Fibroblast of skin of scalp (primary cell): Measurements from ENCODE around the gene KIF1A.
"Not testable (repeated sequence)": the region's sequence is repeated elsewhere in the genome, so short reads cannot be mapped to it uniquely, and the experiment has no call there.

ENCODE experiments used
- DNase-seq: peaks from one replicate; pipeline ENCODE4 v3.0.0-alpha.2; 2013

KIF1A gene

DNA sequence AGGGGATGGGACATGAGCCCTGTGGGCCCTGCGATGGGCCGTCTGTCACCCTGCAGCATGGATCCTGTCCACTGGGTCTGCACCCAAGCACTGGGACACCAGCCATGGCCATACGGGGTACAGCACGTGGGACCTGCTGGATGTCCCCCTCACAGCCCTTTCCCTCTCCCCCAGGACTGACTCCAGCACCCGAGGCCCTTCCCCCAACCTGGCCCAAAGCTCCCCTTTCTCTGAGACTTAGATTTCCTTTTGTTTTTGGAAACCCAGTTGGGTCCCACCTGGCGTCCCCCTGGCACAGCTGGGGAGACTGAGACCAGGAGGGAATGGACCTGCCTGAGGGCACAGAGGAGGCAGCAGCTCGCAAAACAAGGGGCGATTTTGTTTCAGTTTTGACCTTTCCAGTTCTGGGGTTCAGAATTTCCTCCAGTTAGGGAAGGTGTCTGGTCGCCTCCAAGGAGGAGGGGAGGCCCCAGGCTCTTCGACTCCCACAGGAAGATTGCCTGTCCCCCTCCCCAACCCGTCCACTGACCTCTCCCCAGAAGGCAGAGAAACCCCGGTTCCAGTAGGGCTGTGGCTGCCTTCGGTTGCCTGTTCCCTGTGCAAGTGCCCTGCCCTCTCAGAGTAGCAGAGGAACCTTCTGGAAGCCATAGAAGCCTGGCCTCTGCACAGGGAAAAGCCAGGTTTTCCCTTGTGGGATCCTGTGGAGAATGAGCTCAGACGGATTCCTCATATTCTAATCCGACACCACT, 135.9 kb downstream of the KIF1A start:
- DNase-seq, result not testable (repeated sequence)

DNA sequence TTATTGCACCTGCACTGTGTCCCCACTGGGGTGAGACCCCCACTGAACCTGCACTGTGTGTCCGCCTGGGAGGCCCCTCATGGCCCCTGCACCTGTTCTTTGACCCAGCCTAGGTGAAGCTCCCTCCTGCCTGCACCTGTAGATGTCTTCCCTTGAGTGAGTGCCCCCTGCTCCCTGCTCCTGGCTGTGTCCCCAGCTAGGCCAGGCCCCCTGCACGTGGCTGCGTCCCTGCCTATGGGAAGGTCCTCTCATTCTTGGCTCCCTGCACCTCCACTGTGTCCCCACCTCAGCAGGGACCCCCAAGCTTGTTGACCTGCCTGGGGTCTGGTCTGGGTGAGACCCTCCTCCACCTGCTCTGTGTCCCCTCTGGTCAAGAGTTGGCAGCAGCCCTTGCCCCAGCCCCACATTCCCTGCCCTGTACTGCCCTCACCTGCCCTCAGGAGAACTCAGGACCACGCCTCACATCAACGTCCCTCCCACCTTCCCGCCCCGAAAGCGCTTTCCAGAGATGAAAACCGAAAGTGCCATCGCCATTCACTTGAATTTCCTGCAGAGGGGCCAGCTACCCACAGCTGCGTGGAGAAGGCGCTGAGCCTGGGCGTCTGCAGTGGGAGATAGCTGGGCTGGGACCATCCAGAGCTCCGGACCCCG, 136.6 kb downstream of the KIF1A start:
- DNase-seq, result not testable (repeated sequence)

DNA sequence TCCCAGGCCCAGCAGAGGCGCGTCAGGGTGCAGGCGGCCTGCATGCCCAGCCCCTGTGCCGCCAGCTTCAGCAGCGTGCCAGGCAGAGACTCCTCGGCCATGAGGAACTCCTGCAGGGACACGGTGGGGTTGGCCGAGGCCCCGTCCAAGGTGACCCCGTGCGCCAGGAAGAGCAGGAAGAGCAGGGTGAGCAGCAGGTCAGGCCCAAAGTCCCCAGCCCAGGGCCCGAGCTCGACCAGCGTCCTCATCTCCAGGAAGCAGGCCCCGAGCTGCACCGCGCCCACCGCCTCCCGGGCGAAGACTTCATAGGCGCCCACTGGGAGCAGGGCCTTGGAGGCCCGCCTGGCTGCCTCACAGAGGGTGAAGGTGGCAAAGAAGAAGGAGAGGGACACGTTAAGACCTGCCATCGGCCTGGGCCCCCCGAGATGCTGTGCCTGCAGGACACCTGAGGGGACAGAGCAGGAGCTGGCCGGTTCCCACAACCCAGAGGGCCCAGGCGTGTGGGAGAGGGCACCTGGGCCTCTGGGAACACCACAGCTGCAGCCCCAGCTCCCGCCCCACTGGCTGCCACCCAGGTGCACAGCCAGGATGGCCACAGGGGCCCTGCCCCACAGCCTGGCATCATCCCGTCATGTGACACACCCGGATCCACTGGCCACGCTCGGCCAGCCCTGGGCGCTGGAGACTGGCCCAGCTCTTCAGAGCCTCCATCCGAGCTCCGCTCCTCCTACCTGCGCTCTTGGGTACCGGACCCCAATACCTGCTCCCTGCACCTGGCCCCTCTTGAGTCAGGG, 137.4 kb downstream of the KIF1A start, which contains the start of gene AQP12B:
AQP12B (minus strand) TSS at position 455 of the 794 bp plus-strand sequence; CDS start at position 407, 48 bp downstream.
- DNase-seq, result not testable (repeated sequence)

DNA sequence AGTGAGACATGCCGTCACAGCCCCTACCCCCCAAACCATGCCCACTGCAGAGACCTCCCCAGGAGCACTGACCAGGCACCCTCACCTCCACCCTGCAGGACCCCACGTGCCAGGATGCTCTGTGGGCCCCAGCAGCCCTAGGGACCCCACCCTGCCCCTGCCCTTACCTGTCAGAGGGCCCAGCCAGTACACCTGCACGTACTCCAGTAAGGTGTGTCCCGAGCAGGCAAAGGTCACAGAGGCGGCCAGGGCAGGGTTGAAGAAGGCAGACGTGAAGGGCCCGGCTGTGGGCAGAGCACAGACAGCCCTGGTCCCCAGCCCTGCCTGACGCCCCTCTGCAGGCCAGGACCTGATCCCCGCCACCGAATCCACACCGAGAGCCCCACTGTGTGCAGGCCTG, 139.8 kb downstream of the KIF1A start:
- DNase-seq, result not testable (repeated sequence)

DNA sequence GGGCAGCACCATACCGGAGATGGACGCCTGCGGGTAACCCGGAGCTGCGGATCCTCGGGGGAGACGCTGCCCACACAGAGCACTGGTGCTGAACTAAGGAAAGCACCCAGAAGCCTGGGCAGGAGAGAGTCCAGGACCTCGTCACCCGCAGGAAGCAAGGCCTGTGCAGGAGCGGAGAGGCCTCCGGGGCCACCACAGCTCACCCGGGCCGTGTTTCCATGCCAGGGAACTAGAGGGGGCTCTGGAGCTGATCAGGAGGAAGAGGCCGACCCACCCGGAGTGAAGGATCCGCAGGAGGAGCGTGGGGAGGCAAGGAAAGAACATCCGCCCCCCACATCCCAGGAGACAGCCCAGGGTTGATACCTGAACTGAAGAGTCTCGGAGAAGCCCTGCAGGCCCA, 141.1 kb downstream of the KIF1A start:
- not testable (repeated sequence) for DNase-seq

DNA sequence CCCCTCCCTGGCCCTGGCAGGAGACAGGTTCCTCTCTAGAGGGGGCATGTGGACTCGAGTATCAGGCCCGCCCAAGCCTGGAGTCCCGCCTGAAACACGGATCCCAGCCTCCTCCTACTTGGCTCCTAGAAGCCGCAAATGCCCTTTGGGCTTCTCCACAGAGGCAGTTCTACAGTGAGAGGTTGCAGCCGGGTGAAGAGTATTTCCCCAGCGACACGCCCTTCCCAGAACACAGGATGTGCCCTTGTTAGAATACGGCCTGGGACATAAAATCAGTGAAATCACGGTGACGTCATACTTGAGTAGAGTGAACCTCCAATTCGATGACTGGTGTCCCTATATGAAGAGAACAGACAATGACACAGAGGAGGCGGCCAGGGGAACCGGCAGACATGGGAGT, 142.0 kb downstream of the KIF1A start:
- not testable (repeated sequence) for DNase-seq

DNA sequence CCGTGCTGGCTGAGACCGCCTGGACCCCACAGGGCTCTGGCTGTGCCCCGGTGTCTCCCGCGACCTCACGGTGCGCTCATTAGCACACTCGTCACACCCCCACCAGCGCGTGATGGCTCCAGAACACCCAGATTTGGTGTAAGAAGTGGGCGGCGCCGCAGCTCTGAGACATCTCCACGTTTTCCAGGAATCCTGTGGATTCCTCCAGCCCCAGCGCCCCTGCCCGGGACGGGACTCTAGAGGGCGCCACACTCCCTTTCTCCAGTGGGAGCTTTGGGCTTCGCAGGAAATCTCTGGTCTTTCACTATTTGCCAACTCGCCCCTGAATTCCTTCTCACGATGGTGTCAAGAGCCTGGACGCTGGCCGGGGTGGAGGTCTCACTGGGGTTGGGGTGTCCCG, 144.7 kb downstream of the KIF1A start:
- DNase-seq, result not testable (repeated sequence)

DNA sequence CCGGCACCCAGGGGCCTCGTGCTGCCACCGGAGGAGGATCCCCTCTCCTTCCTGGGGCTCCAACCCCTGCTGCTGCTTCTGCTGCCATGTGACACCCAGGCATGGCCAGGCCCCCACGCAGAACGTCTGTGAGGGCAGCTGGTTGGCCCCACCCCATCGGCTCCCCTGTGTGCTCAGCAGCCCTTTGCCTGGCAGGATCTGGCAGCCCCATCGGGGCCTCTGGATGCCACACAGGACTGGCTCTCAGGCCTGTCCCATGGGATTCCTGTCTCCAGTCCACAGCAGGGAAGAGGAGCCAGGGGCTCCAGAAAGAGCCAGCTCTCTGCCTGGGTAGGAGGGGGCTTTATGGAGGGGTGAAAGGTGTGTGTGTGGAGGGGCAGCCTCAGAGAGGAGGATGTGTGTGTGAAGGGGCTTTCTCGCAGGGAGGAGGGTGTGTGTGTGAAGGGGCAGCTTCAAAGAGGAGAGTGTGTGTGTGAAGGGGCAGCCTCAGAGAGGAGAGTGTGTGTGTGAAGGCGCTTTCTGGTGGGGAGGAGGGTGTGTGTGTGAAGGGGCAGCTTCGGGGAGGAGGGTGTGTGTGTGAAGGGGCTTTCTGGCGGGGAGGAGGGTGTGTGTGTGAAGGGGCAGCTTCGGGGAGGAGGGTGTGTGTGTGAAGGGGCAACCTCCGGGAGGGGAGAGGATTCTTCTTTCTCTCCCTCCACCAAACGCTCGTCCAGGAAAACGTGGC, 145.4 kb downstream of the KIF1A start:
- not testable (repeated sequence) for DNase-seq

DNA sequence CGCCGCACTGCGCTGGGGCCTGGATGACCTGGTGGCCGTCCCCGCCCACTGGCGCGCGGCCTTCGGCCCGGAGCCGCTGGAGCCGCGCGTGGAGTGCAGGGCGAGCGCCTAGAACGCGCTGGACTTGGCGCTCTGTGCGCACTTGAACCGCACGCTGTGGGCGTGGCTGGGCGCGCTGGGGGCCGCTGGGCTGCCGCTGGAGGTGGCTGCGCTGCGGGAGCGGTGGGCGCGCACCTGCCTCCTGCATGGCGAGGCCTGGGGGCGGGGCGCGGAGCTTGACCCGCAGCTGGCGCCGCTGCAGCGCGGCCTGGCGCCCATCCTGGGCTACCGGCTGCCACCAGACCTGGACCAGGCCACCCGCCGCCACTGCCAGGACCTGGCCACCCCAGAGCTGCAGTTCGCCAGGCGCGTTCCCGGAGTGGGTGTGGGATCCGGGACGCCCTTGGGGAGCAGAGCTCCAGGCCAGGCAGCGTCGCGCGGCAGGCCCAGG, 147.3 kb downstream of the KIF1A start:
- no peak for DNase-seq

DNA sequence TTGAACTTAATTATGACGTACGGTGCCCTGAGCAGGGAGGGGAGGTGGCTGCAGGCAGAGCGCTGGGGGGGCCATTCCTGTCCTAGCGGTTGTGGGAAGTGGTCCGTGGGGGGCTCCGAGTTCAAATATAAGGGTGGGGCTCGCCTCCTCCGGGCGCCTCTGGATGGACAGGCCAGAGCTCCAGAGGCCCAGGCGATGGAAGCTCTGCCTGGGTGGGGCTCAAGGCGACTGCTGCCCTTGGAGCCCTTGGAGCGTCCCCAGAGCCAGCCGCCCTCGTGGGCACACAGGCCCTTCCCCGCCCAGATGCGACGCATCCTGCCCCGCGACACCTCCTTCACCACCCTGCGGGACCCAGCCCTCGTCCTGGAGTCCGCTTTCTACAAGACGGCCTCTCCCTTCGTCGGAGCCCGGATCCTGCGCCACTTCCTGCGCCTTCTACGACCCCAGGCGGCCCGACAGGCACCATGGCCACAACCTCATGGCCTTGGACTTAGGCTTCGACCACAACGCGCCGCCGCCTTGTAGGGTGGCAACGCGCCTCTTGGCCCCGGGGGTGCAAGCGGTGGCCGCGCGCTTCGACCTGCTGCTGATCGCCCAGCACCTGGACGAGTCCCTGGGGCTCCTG, 147.8 kb downstream of the KIF1A start:
- no peak for DNase-seq

DNA sequence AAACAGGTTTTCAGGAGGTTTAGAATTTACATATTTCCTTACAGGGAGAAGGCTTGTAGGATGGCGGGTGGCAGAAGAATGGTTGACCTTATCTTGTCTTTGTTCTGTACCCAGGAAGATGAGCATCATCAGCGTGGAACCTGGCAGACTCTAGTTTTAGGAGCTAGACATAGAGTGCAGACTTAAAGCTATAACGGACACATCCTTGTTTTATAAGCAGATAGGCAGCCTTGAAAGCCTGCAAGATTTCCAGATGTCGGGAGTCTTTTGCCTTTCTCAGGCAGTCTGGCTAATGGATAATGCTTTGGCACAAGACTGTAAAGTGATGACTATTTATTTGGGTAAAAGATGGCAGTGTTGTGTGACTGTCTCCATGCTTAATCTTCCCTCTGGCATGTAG, 149.1 kb downstream of the KIF1A start:
- DNase-seq, result no peak

DNA sequence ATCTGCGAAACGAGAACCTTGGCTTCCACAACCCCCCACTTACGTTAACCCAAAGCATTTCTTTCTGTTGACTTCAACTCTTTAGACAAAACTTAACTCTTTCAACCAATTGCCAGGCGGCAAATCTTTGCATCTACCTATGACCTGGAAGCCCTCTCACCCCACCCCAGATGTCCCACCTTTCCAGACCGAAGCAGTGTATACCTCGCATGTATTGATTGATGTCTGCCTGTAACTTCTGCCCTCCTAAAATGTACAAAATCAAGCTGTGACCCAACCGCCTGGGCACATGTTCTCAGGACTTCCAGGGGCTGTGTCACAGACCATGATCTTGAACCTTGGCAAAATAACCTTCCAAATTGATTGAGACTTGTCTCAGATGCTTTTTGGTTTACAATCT, 149.6 kb downstream of the KIF1A start:
- DNase-seq, result no peak

DNA sequence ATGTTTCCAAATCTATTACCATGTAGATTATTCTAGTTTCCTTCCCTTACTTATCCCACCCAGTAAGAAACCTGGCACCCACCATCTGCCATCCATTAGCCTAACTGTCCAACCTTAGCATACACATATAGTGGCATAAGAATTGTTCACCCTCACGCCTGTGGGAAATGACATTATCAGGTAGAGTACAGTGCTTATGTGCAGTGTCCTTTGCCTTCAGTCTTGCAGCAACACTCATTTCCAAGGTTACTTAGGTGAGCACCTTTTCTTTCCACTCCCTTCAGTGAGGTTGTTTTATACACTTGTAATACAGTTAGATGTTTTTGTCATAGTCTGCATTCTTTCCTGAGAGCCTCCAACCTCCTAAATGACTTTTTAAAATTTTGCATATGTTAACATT, 155.4 kb downstream of the KIF1A start:
- DNase-seq, result no peak
